Gastrocnemius medialis (tissue), 4 donors: ENCODE measurements around the gene ENC1.

Source experiments
- CTCF ChIP-seq, 5 experiments: fragments of 450-650 bp in 3 of 5; fragments of 200-600 bp in 2 of 5; sonication (generic) in 2 of 5; IDR thresholded peaks in 4 of 5; conservative IDR thresholded peaks in 1 of 5; 1 replicate in 4 of 5; 2 replicates in 1 of 5; pipeline ENCODE4 v1.5.1; 2016 to 2019; ENCODE audit warnings: antibody characterized with exemption in 5 of 5, mild to moderate bottlenecking in 3 of 5, moderate library complexity in 3 of 5
- POLR2A ChIP-seq, 2 donors: fragments of 450-650 bp; IDR thresholded peaks; one replicate each; pipeline ENCODE4 v1.6.1; 2017; ENCODE audit warnings: antibody characterized with exemption in 2 of 2, mild to moderate bottlenecking in 2 of 2, moderate library complexity in 2 of 2

- TF ChIP-seq CTCF (IDR thresholded peaks at IDR 0.05 in 4 of 5, conservative IDR thresholded peaks at IDR 0.05 in 1 of 5), result no peak
- TF ChIP-seq POLR2A (IDR thresholded peaks at IDR 0.05), result no peak
Observed at GRCh38 chr5:74594137-74595040, 46.1 kb downstream of the ENC1 start.
